OCI-LY3 (cell line): Measurements from ENCODE around the gene KCMF1.
A peak's percentile ranks its signal among the peaks of the same experiment; 100 is the strongest.

Source experiments
- H2AFZ ChIP-seq: fragments of 200-600, 300-600 bp; shearing (Covaris generic); 2 replicates; pipeline ENCODE4 v1.6.0; 2014; ENCODE audit warnings: antibody characterized with exemption, low read depth, low read length
- H3K27ac ChIP-seq: fragments of 200-600, 300-600 bp; sonication (generic); 2 replicates; pipeline ENCODE4 v1.5.1; 2014; ENCODE audit warnings: mild to moderate bottlenecking, low read length, moderate library complexity, mixed read lengths
- H3K27me3 ChIP-seq: fragments of 200-600, 300-600 bp; sonication (generic); 2 replicates; pipeline ENCODE4 v1.6.1; 2014; ENCODE audit warnings: low read depth, low read length, mixed read lengths
- H3K36me3 ChIP-seq: fragments of 200-600, 300-600 bp; sonication (generic); replicated peaks from 2 replicates; pipeline ENCODE3; 2014; ENCODE audit warnings: low read depth, low read length, mixed read lengths
- H3K4me1 ChIP-seq: fragments of 300-600, 200-600 bp; sonication (generic); 2 replicates; pipeline ENCODE4 v1.6.1; 2014; ENCODE audit warnings: low read length, mixed read lengths
- H3K4me2 ChIP-seq: fragments of 200-600, 300-600 bp; sonication (generic); 2 replicates; pipeline ENCODE4 v1.6.1; 2014; ENCODE audit warnings: low read length, mixed read lengths
- H3K4me3 ChIP-seq: fragments of 300-600, 200-600 bp; sonication (generic); 2 replicates; pipeline ENCODE4 v1.5.1; 2014; ENCODE audit warnings: antibody characterized with exemption, mild to moderate bottlenecking, low read length, moderate library complexity
- H3K79me2 ChIP-seq: fragments of 300-600, 200-600 bp; shearing (Covaris generic); 2 replicates; pipeline ENCODE4 v1.6.1; 2014; ENCODE audit warnings: mild to moderate bottlenecking, low read length, mixed read lengths
- H3K9ac ChIP-seq: fragments of 300-600, 200-600 bp; shearing (Covaris generic); 2 replicates; pipeline ENCODE4 v1.6.0; 2014; ENCODE audit warnings: mild to moderate bottlenecking, low read length, moderate library complexity
- H3K9me3 ChIP-seq: fragments of 200-600, 300-600 bp; shearing (Covaris generic); 2 replicates; pipeline ENCODE4 v1.6.1; 2014; ENCODE audit warnings: low read length, mixed read lengths; ENCODE audit not compliant: insufficient read depth
- H4K20me1 ChIP-seq: fragments of 200-600, 300-600 bp; sonication (generic); 2 replicates; pipeline ENCODE4 v1.6.1; 2016; ENCODE audit warnings: low read length, mixed read lengths; ENCODE audit not compliant: insufficient read depth
- EZH2phosphoT487 ChIP-seq: fragments of 200-600 bp; shearing (Covaris generic); IDR thresholded peaks from 2 replicates; pipeline ENCODE4 v1.6.1; 2018; ENCODE audit warnings: antibody characterized with exemption, mixed run types, low read depth
- TF ChIP-seq, protein P1 (sequence below): fragments of 200-600, 300-600 bp; sonication (generic); IDR thresholded peaks from 2 replicates; pipeline ENCODE4 v1.5.1; 2014; ENCODE audit warnings: antibody characterized with exemption, low read length, low read depth

The KCMF1 gene

DNA sequence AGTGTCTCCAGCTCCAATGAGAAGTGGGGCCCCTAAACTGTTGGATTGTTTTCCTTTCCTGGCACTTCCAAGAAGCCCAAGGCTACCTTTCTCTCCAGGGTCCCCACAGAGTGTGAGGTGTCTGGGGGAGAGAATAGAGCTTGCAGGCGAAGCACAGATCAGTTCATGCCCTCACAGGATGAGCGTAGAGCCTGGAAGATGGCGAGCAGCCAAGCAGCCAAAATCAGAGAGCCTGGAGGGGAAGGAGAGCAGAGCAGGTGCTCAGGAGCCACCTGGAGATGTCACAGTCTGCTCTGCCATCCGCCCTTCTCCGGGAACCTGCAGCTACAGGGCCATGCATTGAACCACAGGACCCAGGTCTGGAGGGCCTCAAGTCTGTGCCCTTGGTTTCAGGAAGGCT lies 107.6 kb downstream of the KCMF1 start:
- no peak for TF ChIP-seq EZH2phosphoT487
- TF ChIP-seq, protein P1, sequence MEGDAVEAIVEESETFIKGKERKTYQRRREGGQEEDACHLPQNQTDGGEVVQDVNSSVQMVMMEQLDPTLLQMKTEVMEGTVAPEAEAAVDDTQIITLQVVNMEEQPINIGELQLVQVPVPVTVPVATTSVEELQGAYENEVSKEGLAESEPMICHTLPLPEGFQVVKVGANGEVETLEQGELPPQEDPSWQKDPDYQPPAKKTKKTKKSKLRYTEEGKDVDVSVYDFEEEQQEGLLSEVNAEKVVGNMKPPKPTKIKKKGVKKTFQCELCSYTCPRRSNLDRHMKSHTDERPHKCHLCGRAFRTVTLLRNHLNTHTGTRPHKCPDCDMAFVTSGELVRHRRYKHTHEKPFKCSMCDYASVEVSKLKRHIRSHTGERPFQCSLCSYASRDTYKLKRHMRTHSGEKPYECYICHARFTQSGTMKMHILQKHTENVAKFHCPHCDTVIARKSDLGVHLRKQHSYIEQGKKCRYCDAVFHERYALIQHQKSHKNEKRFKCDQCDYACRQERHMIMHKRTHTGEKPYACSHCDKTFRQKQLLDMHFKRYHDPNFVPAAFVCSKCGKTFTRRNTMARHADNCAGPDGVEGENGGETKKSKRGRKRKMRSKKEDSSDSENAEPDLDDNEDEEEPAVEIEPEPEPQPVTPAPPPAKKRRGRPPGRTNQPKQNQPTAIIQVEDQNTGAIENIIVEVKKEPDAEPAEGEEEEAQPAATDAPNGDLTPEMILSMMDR = no peak

GRCh38 chr2:85083092-85083491 lies 112.1 kb downstream of the KCMF1 start:
- Histone ChIP-seq H2AFZ (no peak overlapping the region), H3K4me3 (no peak overlapping the region), H3K36me3 (no peaks in the 10 kb centered on the region), H3K4me2 (no peak overlapping the region), H4K20me1 (no peaks in the 10 kb centered on the region), H3K79me2 (no peaks in the 10 kb centered on the region), H3K9ac (no peak overlapping the region), H3K9me3 (peaks cover 9% of the 10 kb centered on the region; the same call in 1 of the 2 replicates), H3K4me1 (no peaks in the 10 kb centered on the region), H3K27ac (no peak overlapping the region), H3K27me3 (peaks cover 4% of the 10 kb centered on the region; the same call in 1 of the 2 replicates)
- TF ChIP-seq EZH2phosphoT487 = no peak
- TF ChIP-seq, protein P1 = no peak

More for the DNA sequence above, 107.6 kb downstream of the KCMF1 start:
- H3K4me3 ChIP-seq = no peak overlapping the region
- H3K79me2 ChIP-seq = no peaks in the 10 kb centered on the region
- H3K9ac ChIP-seq = no peak overlapping the region
- peaks cover 3% of the 10 kb centered on the region for H3K4me1 ChIP-seq
- H3K27me3 ChIP-seq = no peaks in the 10 kb centered on the region; the same call in 1 of the 2 replicates
- no peaks in the 10 kb centered on the region for H3K36me3 ChIP-seq
- no peak overlapping the region for H3K27ac ChIP-seq
- H3K4me2 ChIP-seq = no peak overlapping the region
- H4K20me1 ChIP-seq = no peaks in the 10 kb centered on the region
- H2AFZ ChIP-seq = no peak overlapping the region
- peaks cover 9% of the 10 kb centered on the region; the same call in 1 of the 2 replicates for H3K9me3 ChIP-seq

DNA sequence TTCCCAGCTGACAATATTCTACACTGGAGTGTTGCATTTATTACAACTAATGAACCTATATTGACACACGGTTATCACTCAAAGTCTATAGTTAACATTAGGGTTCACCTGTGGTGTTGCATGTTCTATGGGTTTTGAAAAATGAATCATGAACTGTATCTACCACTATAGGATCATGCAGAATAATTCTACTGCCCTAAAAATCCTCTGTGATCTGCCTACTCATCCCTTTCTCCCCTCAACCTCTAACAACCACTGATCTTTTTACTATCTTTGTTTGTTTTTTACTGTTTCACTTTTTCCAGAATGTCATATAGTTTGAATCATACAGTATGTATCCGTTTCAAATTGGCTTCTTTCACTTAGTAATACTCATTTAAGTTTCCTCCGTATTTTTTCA lies 114.6 kb downstream of the KCMF1 start:
- TF ChIP-seq, protein P1 = no peak
- TF ChIP-seq EZH2phosphoT487 = no peak
- H3K4me1 ChIP-seq = no peaks in the 10 kb centered on the region
- no peak overlapping the region for H2AFZ ChIP-seq
- H3K4me3 ChIP-seq = no peak overlapping the region
- peaks cover 4% of the 10 kb centered on the region; the same call in 1 of the 2 replicates for H3K27me3 ChIP-seq
- no peaks in the 10 kb centered on the region for H3K79me2 ChIP-seq
- no peak overlapping the region for H3K27ac ChIP-seq
- no peaks in the 10 kb centered on the region for H4K20me1 ChIP-seq
- no peak overlapping the region for H3K9ac ChIP-seq
- peaks cover 9% of the 10 kb centered on the region; the same call in 1 of the 2 replicates for H3K9me3 ChIP-seq
- H3K36me3 ChIP-seq = no peaks in the 10 kb centered on the region
- H3K4me2 ChIP-seq = peak overlapping the region; percentile 23; the same call in 1 of the 2 replicates

GRCh38 chr2:85087541-85087940 lies 116.6 kb downstream of the KCMF1 start:
- Histone ChIP-seq H3K4me1 (no peaks in the 10 kb centered on the region), H3K27me3 (peaks cover 4% of the 10 kb centered on the region; the same call in 1 of the 2 replicates), H3K4me2 (no peak overlapping the region), H2AFZ (no peak overlapping the region), H3K9me3 (no peaks in the 10 kb centered on the region), H3K36me3 (no peaks in the 10 kb centered on the region), H3K27ac (no peak overlapping the region), H3K4me3 (no peak overlapping the region), H3K79me2 (no peaks in the 10 kb centered on the region), H3K9ac (no peak overlapping the region), H4K20me1 (no peaks in the 10 kb centered on the region)
- TF ChIP-seq, protein P1 = no peak
- TF ChIP-seq EZH2phosphoT487 = no peak
